ENCODE measurements around the gene FGFBP3.

Gene FGFBP3

GRCh38 chr10:91885362-91886079, 23.8 kb downstream of the FGFBP3 start:
- no peak for DNase-seq
- Histone ChIP-seq H3K27me3 (replicated peaks; ENCODE audit: control insufficient read depth, insufficient read depth, low read length, poor library complexity, severe bottlenecking) (peaks cover 5% of the 10 kb centered on the region), H3K4me1 (ENCODE audit: control insufficient read depth, insufficient read depth, low read length, poor library complexity, severe bottlenecking) (no peaks in the 10 kb centered on the region), H3K9me3 (ENCODE audit: control insufficient read depth, low read length) (peaks cover 4% of the 10 kb centered on the region), H3K4me3 (ENCODE audit: insufficient read depth, low read depth, low read length, poor library complexity, severe bottlenecking) (no peak overlapping the region), H3K36me3 (ENCODE audit: control insufficient read depth, insufficient read depth, low read length) (no peaks in the 10 kb centered on the region), H3K27ac (ENCODE audit: insufficient read depth, low read length, poor library complexity, severe bottlenecking) (no peak overlapping the region)

- Histone ChIP-seq H3K27ac (ENCODE audit: insufficient read depth, low read length, poor library complexity, severe bottlenecking) (no peak overlapping the region), H3K27me3 (replicated peaks; ENCODE audit: control insufficient read depth, insufficient read depth, low read length, poor library complexity, severe bottlenecking) (peaks cover 5% of the 10 kb centered on the region), H3K36me3 (ENCODE audit: control insufficient read depth, insufficient read depth, low read length) (no peaks in the 10 kb centered on the region), H3K4me1 (ENCODE audit: control insufficient read depth, insufficient read depth, low read length, poor library complexity, severe bottlenecking) (no peaks in the 10 kb centered on the region), H3K4me3 (ENCODE audit: insufficient read depth, low read depth, low read length, poor library complexity, severe bottlenecking) (no peak overlapping the region), H3K9me3 (ENCODE audit: control insufficient read depth, low read length) (peaks cover 4% of the 10 kb centered on the region)
- DNase-seq = no peak
These were observed 24.8 kb downstream of the FGFBP3 start for GRCh38 chr10:91884536-91884935.

- DNase-seq = no peak
- no peak overlapping the region for H3K27ac ChIP-seq (ENCODE audit: insufficient read depth, low read length, poor library complexity, severe bottlenecking)
These were observed 25.5 kb downstream of the FGFBP3 start for GRCh38 chr10:91883549-91884444.

GRCh38 chr10:91880310-91880709, 29.0 kb downstream of the FGFBP3 start:
- H3K4me3 ChIP-seq (ENCODE audit: insufficient read depth, low read depth, low read length, poor library complexity, severe bottlenecking) = no peak overlapping the region
- no peaks in the 10 kb centered on the region for H3K36me3 ChIP-seq (ENCODE audit: control insufficient read depth, insufficient read depth, low read length)
- no peak overlapping the region for H3K27ac ChIP-seq (ENCODE audit: insufficient read depth, low read length, poor library complexity, severe bottlenecking)
- H3K9me3 ChIP-seq (ENCODE audit: control insufficient read depth, low read length) = peaks cover 4% of the 10 kb centered on the region
- H3K4me1 ChIP-seq (ENCODE audit: control insufficient read depth, insufficient read depth, low read length, poor library complexity, severe bottlenecking) = no peaks in the 10 kb centered on the region
- no peaks in the 10 kb centered on the region for H3K27me3 ChIP-seq (replicated peaks; ENCODE audit: control insufficient read depth, insufficient read depth, low read length, poor library complexity, severe bottlenecking)
- no peak for DNase-seq

More at GRCh38 chr10:91883549-91884444, 25.5 kb downstream of the FGFBP3 start:
- H3K4me3 ChIP-seq (ENCODE audit: insufficient read depth, low read depth, low read length, poor library complexity, severe bottlenecking) = no peak overlapping the region
- H3K4me1 ChIP-seq (ENCODE audit: control insufficient read depth, insufficient read depth, low read length, poor library complexity, severe bottlenecking) = no peaks in the 10 kb centered on the region
- peaks cover 5% of the 10 kb centered on the region for H3K27me3 ChIP-seq (replicated peaks; ENCODE audit: control insufficient read depth, insufficient read depth, low read length, poor library complexity, severe bottlenecking)
- no peaks in the 10 kb centered on the region for H3K36me3 ChIP-seq (ENCODE audit: control insufficient read depth, insufficient read depth, low read length)
- peaks cover 4% of the 10 kb centered on the region for H3K9me3 ChIP-seq (ENCODE audit: control insufficient read depth, low read length)

GRCh38 chr10:91879515-91880170, 29.6 kb downstream of the FGFBP3 start:
- no peaks in the 10 kb centered on the region for H3K36me3 ChIP-seq (ENCODE audit: control insufficient read depth, insufficient read depth, low read length)
- peaks cover 4% of the 10 kb centered on the region for H3K9me3 ChIP-seq (ENCODE audit: control insufficient read depth, low read length)
- DNase-seq = no peak
- H3K4me3 ChIP-seq (ENCODE audit: insufficient read depth, low read depth, low read length, poor library complexity, severe bottlenecking) = no peak overlapping the region
- H3K27me3 ChIP-seq (replicated peaks; ENCODE audit: control insufficient read depth, insufficient read depth, low read length, poor library complexity, severe bottlenecking) = no peaks in the 10 kb centered on the region
- H3K27ac ChIP-seq (ENCODE audit: insufficient read depth, low read length, poor library complexity, severe bottlenecking) = no peak overlapping the region
- H3K4me1 ChIP-seq (ENCODE audit: control insufficient read depth, insufficient read depth, low read length, poor library complexity, severe bottlenecking) = no peaks in the 10 kb centered on the region

- H3K4me1 ChIP-seq (ENCODE audit: control insufficient read depth, insufficient read depth, low read length, poor library complexity, severe bottlenecking) = no peaks in the 10 kb centered on the region
- H3K4me3 ChIP-seq (ENCODE audit: insufficient read depth, low read depth, low read length, poor library complexity, severe bottlenecking) = no peak overlapping the region
- H3K27me3 ChIP-seq (replicated peaks; ENCODE audit: control insufficient read depth, insufficient read depth, low read length, poor library complexity, severe bottlenecking) = no peaks in the 10 kb centered on the region
- no peak for DNase-seq
- H3K27ac ChIP-seq (ENCODE audit: insufficient read depth, low read length, poor library complexity, severe bottlenecking) = no peak overlapping the region
- no peaks in the 10 kb centered on the region for H3K9me3 ChIP-seq (ENCODE audit: control insufficient read depth, low read length)
- H3K36me3 ChIP-seq (ENCODE audit: control insufficient read depth, insufficient read depth, low read length) = no peaks in the 10 kb centered on the region
These were observed 33.5 kb downstream of the FGFBP3 start for GRCh38 chr10:91875779-91876178.

GRCh38 chr10:91875156-91875555, 34.1 kb downstream of the FGFBP3 start:
- Histone ChIP-seq H3K36me3 (ENCODE audit: control insufficient read depth, insufficient read depth, low read length) (no peaks in the 10 kb centered on the region), H3K27ac (ENCODE audit: insufficient read depth, low read length, poor library complexity, severe bottlenecking) (no peak overlapping the region), H3K4me3 (ENCODE audit: insufficient read depth, low read depth, low read length, poor library complexity, severe bottlenecking) (no peak overlapping the region), H3K27me3 (replicated peaks; ENCODE audit: control insufficient read depth, insufficient read depth, low read length, poor library complexity, severe bottlenecking) (no peaks in the 10 kb centered on the region), H3K9me3 (ENCODE audit: control insufficient read depth, low read length) (no peaks in the 10 kb centered on the region), H3K4me1 (ENCODE audit: control insufficient read depth, insufficient read depth, low read length, poor library complexity, severe bottlenecking) (no peaks in the 10 kb centered on the region)
- DNase-seq = no peak

GRCh38 chr10:91865562-91866081, 43.7 kb downstream of the FGFBP3 start:
- Histone ChIP-seq H3K4me3 (ENCODE audit: insufficient read depth, low read depth, low read length, poor library complexity, severe bottlenecking) (no peak overlapping the region), H3K36me3 (ENCODE audit: control insufficient read depth, insufficient read depth, low read length) (peaks cover 35% of the 10 kb centered on the region), H3K27me3 (replicated peaks; ENCODE audit: control insufficient read depth, insufficient read depth, low read length, poor library complexity, severe bottlenecking) (no peaks in the 10 kb centered on the region), H3K9me3 (ENCODE audit: control insufficient read depth, low read length) (no peaks in the 10 kb centered on the region), H3K4me1 (ENCODE audit: control insufficient read depth, insufficient read depth, low read length, poor library complexity, severe bottlenecking) (no peaks in the 10 kb centered on the region), H3K27ac (ENCODE audit: insufficient read depth, low read length, poor library complexity, severe bottlenecking) (no peak overlapping the region)
- DNase-seq = no peak

- no peaks in the 10 kb centered on the region for H3K9me3 ChIP-seq (ENCODE audit: control insufficient read depth, low read length)
These were observed 44.5 kb downstream of the FGFBP3 start for GRCh38 chr10:91864744-91865143.

More at GRCh38 chr10:91864744-91865143, 44.5 kb downstream of the FGFBP3 start:
- H3K27ac ChIP-seq (ENCODE audit: insufficient read depth, low read length, poor library complexity, severe bottlenecking) = no peak overlapping the region
- H3K4me1 ChIP-seq (ENCODE audit: control insufficient read depth, insufficient read depth, low read length, poor library complexity, severe bottlenecking) = no peaks in the 10 kb centered on the region
- H3K27me3 ChIP-seq (replicated peaks; ENCODE audit: control insufficient read depth, insufficient read depth, low read length, poor library complexity, severe bottlenecking) = no peaks in the 10 kb centered on the region
- DNase-seq = no peak
- H3K4me3 ChIP-seq (ENCODE audit: insufficient read depth, low read depth, low read length, poor library complexity, severe bottlenecking) = no peak overlapping the region
- H3K36me3 ChIP-seq (ENCODE audit: control insufficient read depth, insufficient read depth, low read length) = peaks cover 43% of the 10 kb centered on the region

Data from effector memory CD4-positive, alpha-beta T cell (primary cell).